Colonic mucosa (tissue), 4 donors: ENCODE measurements around the gene DLG2. TPM values are rescaled to one million over a fixed set of nuclear protein-coding genes. Genes with fewer than 3 reads are reported as not detected.

Experiments used
- DNase-seq: peaks from one replicate; pipeline ENCODE4 v3.0.0-alpha.2; 2020
- H3K27ac ChIP-seq: fragments of 200-600 bp; one replicate; pipeline ENCODE4 v1.8.0; 2021
- H3K27me3 ChIP-seq: fragments of 200-600 bp; one replicate; pipeline ENCODE4 v1.8.0; 2021
- H3K36me3 ChIP-seq: fragments of 200-600 bp; one replicate; pipeline ENCODE4 v1.8.0; 2021
- H3K4me1 ChIP-seq: fragments of 200-600 bp; one replicate; pipeline ENCODE4 v1.8.0; 2021; ENCODE audit warnings: mild to moderate bottlenecking
- H3K4me3 ChIP-seq: fragments of 200-600 bp; one replicate; pipeline ENCODE4 v1.8.0; 2021
- H3K9ac ChIP-seq, 2 donors: one replicate each; pipeline ENCODE4 v1.7.0; 2013; ENCODE audit warnings: control low read depth in 2 of 2, low read depth in 2 of 2, low read length in 2 of 2
- H3K9me3 ChIP-seq: fragments of 200-600 bp; one replicate; pipeline ENCODE4 v1.8.0; 2021
- CTCF ChIP-seq: fragments of 200-600 bp; IDR thresholded peaks from one replicate; pipeline ENCODE4 v1.8.0; 2022; ENCODE audit warnings: antibody characterized with exemption, mild to moderate bottlenecking
- intact Hi-C: fragments of 100-400 bp; cut with DNase I; formaldehyde crosslinking; loops from one replicate; pipeline ENCODE4 v1.14.1; 2022
- total RNA-seq, 2 donors: library from RNA; stranded (reverse); fragmentation: NEBNext Ultra II Directional in 1 of 2; extraction: Animal tissue kit (Norgen Biotek cat#: 25700) in 1 of 2; gene quantifications; one replicate each; pipeline ENCODE4 v1.2.1, GENCODE V29; 2021
- donor health status: healthy.
- donor health status: DM: no; HTN: no; CAD: no.
- donor health status: DM: no; HTN: no; CAD: no.

Gene DLG2
- total RNA-seq, 2 donors from 2014 or later, result 1.4 to 3.3 TPM

DNA sequence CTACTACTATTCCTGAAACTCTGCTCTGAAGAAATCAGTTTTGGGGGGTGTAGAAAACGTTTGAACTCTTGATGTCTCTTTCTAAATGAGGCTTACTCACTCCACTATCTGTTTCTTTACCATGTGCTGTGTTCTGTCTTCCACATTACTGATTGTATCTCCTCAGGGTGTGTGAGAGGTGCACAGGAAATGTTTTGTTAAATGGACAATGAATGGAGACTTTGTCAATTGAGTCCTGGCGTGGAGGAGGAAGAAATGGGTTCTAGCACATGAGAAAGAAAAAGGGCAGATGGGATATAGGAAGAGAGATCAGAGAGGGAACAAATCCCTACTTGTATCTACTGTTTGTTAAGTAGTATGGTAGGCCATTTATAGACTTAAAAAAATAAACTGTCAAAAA is 1763.9 kb downstream of the DLG2 start:
- Histone ChIP-seq H3K36me3 (no peaks in the 10 kb centered on the region), H3K9me3 (no peaks in the 10 kb centered on the region), H3K27me3 (no peaks in the 10 kb centered on the region), H3K4me3 (no peak overlapping the region), H3K9ac (no peak overlapping the region), H3K4me1 (no peaks in the 10 kb centered on the region), H3K27ac (no peak overlapping the region)
- TF ChIP-seq CTCF, result no peak
- DNase-seq, result no peak
- intact Hi-C loops, result no loop called here

DNA sequence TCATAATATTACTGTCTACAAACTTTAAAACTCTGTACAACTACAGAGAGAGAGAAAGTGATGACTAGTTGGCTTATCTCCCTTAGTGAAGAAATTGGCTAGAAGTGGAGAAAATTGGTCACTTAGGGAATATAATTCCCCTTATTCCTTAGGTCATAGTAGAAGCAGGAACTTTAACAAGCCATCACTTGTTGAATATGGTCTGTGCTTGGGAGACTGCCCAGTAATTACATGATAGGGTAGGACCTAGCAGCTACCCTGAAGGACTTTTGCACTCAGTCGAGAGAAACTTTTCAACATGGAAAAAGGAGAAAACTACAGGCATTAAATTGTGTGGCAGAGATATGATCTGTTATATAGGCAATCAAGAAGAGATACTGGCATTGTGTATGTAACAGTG is 1764.5 kb downstream of the DLG2 start:
- H3K4me1 ChIP-seq, result no peaks in the 10 kb centered on the region

GRCh38 chr11:83862033-83862432 is 1765.1 kb downstream of the DLG2 start:
- no peaks in the 10 kb centered on the region for H3K36me3 ChIP-seq
- H3K27ac ChIP-seq, result no peak overlapping the region
- no peak for TF ChIP-seq CTCF
- H3K27me3 ChIP-seq, result no peaks in the 10 kb centered on the region
- no peaks in the 10 kb centered on the region for H3K9me3 ChIP-seq
- H3K4me1 ChIP-seq, result no peaks in the 10 kb centered on the region
- no peak overlapping the region for H3K9ac ChIP-seq
- H3K4me3 ChIP-seq, result no peak overlapping the region
- no peak for DNase-seq
- intact Hi-C loops, result no loop called here

More for the DNA sequence above, 1764.5 kb downstream of the DLG2 start:
- intact Hi-C loops, result no loop called here
- H3K9me3 ChIP-seq, result no peaks in the 10 kb centered on the region
- H3K36me3 ChIP-seq, result no peaks in the 10 kb centered on the region
- H3K9ac ChIP-seq, result no peak overlapping the region
- no peak overlapping the region for H3K4me3 ChIP-seq
- H3K27ac ChIP-seq, result no peak overlapping the region
- DNase-seq, result no peak
- H3K27me3 ChIP-seq, result no peaks in the 10 kb centered on the region
- TF ChIP-seq CTCF, result no peak

- no peak for TF ChIP-seq CTCF
- intact Hi-C loops, result no loop called here
- Histone ChIP-seq H3K9ac (no peak overlapping the region), H3K27ac (no peak overlapping the region), H3K27me3 (no peaks in the 10 kb centered on the region), H3K36me3 (no peaks in the 10 kb centered on the region), H3K4me3 (no peak overlapping the region), H3K9me3 (no peaks in the 10 kb centered on the region), H3K4me1 (no peaks in the 10 kb centered on the region)
- no peak for DNase-seq
Measured at GRCh38 chr11:83858694-83859093, 1768.5 kb downstream of the DLG2 start.

- H3K36me3 ChIP-seq, result no peaks in the 10 kb centered on the region
- H3K4me1 ChIP-seq, result no peaks in the 10 kb centered on the region
- H3K27ac ChIP-seq, result no peak overlapping the region
- H3K9me3 ChIP-seq, result no peaks in the 10 kb centered on the region
- no peak overlapping the region for H3K9ac ChIP-seq
- H3K27me3 ChIP-seq, result no peaks in the 10 kb centered on the region
- TF ChIP-seq CTCF, result no peak
- DNase-seq, result no peak
- H3K4me3 ChIP-seq, result no peak overlapping the region
- intact Hi-C loops, result no loop called here
Measured at GRCh38 chr11:83855237-83855636, 1771.9 kb downstream of the DLG2 start.
